Neural progenitor cell (in vitro differentiated cells): ENCODE data around the gene SLC16A13. TPM values are rescaled to one million over a fixed set of nuclear protein-coding genes. Genes with fewer than 3 reads are reported as not detected.

Experiments used
- DNase-seq: peaks from one replicate; pipeline ENCODE4 v3.0.0-alpha.2; 2016; ENCODE audit warnings: low spot score
- H2AFZ ChIP-seq: fragments of 200-600 bp; sonication (generic); replicated peaks from 2 replicates; pipeline ENCODE4 v1.6.1; 2016; ENCODE audit warnings: antibody characterized with exemption
- H3F3A ChIP-seq: fragments of 200-600 bp; sonication (generic); 2 replicates; pipeline ENCODE4 v1.6.1; 2016; ENCODE audit warnings: antibody characterized with exemption, low read depth
- H3K27ac ChIP-seq: fragments of 200-600 bp; sonication (generic); 2 replicates; pipeline ENCODE4 v1.5.1; 2016; ENCODE audit warnings: mild to moderate bottlenecking
- H3K27me3 ChIP-seq: fragments of 200-600 bp; sonication (generic); 2 replicates; pipeline ENCODE4 v1.6.1; 2016; ENCODE audit warnings: mild to moderate bottlenecking, moderate library complexity
- H3K36me3 ChIP-seq: fragments of 200-600 bp; sonication (generic); 2 replicates; pipeline ENCODE4 v1.5.1; 2016
- H3K4me1 ChIP-seq: fragments of 200-600 bp; sonication (generic); 2 replicates; pipeline ENCODE4 v1.6.1; 2016; ENCODE audit warnings: mixed run types
- H3K4me2 ChIP-seq: fragments of 200-600 bp; sonication (generic); 2 replicates; pipeline ENCODE4 v1.6.1; 2016
- H3K4me3 ChIP-seq: fragments of 200-600 bp; sonication (generic); 2 replicates; pipeline ENCODE4 v1.5.1; 2016
- H3K79me2 ChIP-seq: fragments of 200-600 bp; sonication (generic); 2 replicates; pipeline ENCODE4 v1.6.1; 2016; ENCODE audit warnings: low read depth
- H3K9ac ChIP-seq: fragments of 200-600 bp; sonication (generic); 2 replicates; pipeline ENCODE4 v1.6.1; 2016
- H3K9me3 ChIP-seq: fragments of 200-600 bp; sonication (generic); 2 replicates; pipeline ENCODE4 v1.5.1; 2016; ENCODE audit warnings: low read depth
- H4K20me1 ChIP-seq: fragments of 200-600 bp; sonication (generic); 2 replicates; pipeline ENCODE4 v1.6.1; 2016; ENCODE audit warnings: low read depth
- H3K27ac Mint-ChIP-seq: 3 replicates; pipeline ENCODE4 v1.8.0; 2021; ENCODE audit warnings: mixed read lengths
- H3K27me3 Mint-ChIP-seq: 2 replicates; pipeline ENCODE4 v1.8.0; 2022; ENCODE audit warnings: low read depth, mild to moderate bottlenecking, inconsistent platforms, moderate library complexity, mixed read lengths; ENCODE audit not compliant: insufficient read depth
- H3K36me3 Mint-ChIP-seq: 3 replicates; pipeline ENCODE4 v1.8.0; 2021; ENCODE audit warnings: mixed read lengths
- H3K4me1 Mint-ChIP-seq: 3 replicates; pipeline ENCODE4 v1.8.0; 2021; ENCODE audit warnings: mixed read lengths
- H3K4me3 Mint-ChIP-seq: 3 replicates; pipeline ENCODE4 v1.8.0; 2021; ENCODE audit warnings: mild to moderate bottlenecking, moderate library complexity, mixed read lengths
- H3K9me3 Mint-ChIP-seq: 3 replicates; pipeline ENCODE4 v1.8.0; 2020; ENCODE audit warnings: mixed read lengths
- EZH2 ChIP-seq: fragments of 200-600 bp; sonication (generic); IDR thresholded peaks from 2 replicates; pipeline ENCODE4 v1.6.1; 2017; ENCODE audit warnings: antibody characterized with exemption, mild to moderate bottlenecking, moderate library complexity
- EZH2phosphoT487 ChIP-seq: fragments of 200-600 bp; sonication (generic); IDR thresholded peaks from 2 replicates; pipeline ENCODE4 v1.6.1; 2017; ENCODE audit warnings: antibody characterized with exemption
- total RNA-seq: library from RNA; depleted of rRNA; stranded (reverse); fragments of >200 nt; gene quantifications from 2 replicates; pipeline ENCODE4 v1.2.3, GENCODE V29; 2015; ENCODE audit warnings: low replicate concordance
- TF ChIP-seq, protein P1 (sequence below): fragments of 200-600 bp; sonication (generic); IDR thresholded peaks from 2 replicates; pipeline ENCODE4 v1.5.1; 2017; ENCODE audit warnings: antibody characterized with exemption, mild to moderate bottlenecking

SLC16A13 gene
- total RNA-seq, 1 donor from 2014 or later = not detected

DNA sequence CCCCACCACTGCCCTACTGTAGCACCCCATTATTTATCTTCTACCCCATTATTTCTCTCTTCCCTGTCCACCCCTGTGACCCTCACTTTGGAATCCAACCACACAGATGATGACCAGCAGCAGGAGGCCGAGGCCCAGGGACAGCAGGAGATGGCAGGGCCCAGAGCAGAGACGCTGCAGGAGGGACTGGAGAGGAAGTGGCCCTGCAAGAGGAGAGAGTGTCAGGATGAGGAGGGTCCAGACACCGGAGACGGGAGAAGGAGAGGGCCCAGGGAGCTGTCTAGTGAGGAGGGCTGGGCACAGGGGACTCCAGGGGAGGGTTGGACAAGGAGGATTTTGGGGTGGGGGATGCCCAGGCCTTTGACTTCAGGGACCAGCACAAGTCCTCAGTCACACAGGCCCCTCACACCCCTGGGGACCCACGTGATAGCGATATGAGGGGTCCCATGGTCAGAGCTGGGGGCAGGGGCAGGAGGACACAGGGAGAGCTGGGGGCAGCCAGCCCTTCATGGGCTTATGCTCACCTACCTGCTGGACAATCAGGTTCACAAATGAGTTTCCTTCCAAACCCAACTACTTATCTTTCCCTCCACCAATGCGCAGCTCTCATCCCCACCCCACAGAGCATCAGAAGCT, 42.2 kb downstream of the SLC16A13 start:
- no peaks in the 10 kb centered on the region for H3K27me3 ChIP-seq
- H3K36me3 ChIP-seq = no peaks in the 10 kb centered on the region
- TF ChIP-seq, protein P1, sequence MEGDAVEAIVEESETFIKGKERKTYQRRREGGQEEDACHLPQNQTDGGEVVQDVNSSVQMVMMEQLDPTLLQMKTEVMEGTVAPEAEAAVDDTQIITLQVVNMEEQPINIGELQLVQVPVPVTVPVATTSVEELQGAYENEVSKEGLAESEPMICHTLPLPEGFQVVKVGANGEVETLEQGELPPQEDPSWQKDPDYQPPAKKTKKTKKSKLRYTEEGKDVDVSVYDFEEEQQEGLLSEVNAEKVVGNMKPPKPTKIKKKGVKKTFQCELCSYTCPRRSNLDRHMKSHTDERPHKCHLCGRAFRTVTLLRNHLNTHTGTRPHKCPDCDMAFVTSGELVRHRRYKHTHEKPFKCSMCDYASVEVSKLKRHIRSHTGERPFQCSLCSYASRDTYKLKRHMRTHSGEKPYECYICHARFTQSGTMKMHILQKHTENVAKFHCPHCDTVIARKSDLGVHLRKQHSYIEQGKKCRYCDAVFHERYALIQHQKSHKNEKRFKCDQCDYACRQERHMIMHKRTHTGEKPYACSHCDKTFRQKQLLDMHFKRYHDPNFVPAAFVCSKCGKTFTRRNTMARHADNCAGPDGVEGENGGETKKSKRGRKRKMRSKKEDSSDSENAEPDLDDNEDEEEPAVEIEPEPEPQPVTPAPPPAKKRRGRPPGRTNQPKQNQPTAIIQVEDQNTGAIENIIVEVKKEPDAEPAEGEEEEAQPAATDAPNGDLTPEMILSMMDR = no peak
- TF ChIP-seq EZH2phosphoT487 (no peak), EZH2 (no peak)
- no peaks in the 10 kb centered on the region for H3K79me2 ChIP-seq
- Mint-ChIP-seq H3K9me3 (peaks cover 13% of the 10 kb centered on the region), H3K4me3 (peak overlapping the region; percentile 57), H3K4me1 (no peaks in the 10 kb centered on the region), H3K27ac (no peak overlapping the region), H3K36me3 (no peaks in the 10 kb centered on the region), H3K27me3 (peaks cover 34% of the 10 kb centered on the region)
- H4K20me1 ChIP-seq = no peaks in the 10 kb centered on the region
- no peaks in the 10 kb centered on the region for H3K9me3 ChIP-seq
- no peak for DNase-seq
- no peaks in the 10 kb centered on the region for H3F3A ChIP-seq
- H3K4me1 ChIP-seq = no peaks in the 10 kb centered on the region
- no peak overlapping the region for H2AFZ ChIP-seq
- no peak overlapping the region for H3K27ac ChIP-seq
- H3K4me3 ChIP-seq = no peak overlapping the region
- H3K9ac ChIP-seq = no peak overlapping the region
- no peak overlapping the region for H3K4me2 ChIP-seq

DNA sequence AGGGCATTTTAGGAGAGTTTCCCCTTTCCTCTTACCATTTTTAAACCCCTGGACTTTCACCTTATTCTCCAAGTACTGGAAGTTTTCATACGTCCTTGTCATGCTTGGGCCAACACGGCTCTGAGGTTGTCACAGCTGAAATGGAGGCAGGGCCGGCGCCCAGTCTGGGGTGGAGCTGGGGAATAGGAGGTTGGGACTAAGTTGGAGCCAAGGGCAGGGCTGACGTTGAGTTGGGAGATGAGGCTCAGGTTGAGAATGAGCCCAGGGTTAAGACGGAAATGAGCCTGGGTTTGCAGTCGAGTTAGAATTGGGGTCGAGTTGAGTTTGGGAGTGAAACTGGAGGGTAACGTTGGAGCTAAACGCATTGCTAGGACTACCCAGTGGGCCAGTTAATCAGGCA, 42.9 kb downstream of the SLC16A13 start:
- no peak for DNase-seq
- Histone ChIP-seq H3K4me1 (no peaks in the 10 kb centered on the region), H3K27ac (no peak overlapping the region), H3K27me3 (no peaks in the 10 kb centered on the region), H3K4me2 (no peak overlapping the region), H3K9me3 (no peaks in the 10 kb centered on the region), H3K36me3 (no peaks in the 10 kb centered on the region), H3K4me3 (no peak overlapping the region), H3K9ac (no peak overlapping the region), H2AFZ (no peak overlapping the region), H4K20me1 (no peaks in the 10 kb centered on the region), H3K79me2 (no peaks in the 10 kb centered on the region), H3F3A (no peaks in the 10 kb centered on the region)
- no peak overlapping the region for H3K27ac Mint-ChIP-seq
- peaks cover 34% of the 10 kb centered on the region for H3K27me3 Mint-ChIP-seq
- TF ChIP-seq, protein P1 = no peak
- TF ChIP-seq EZH2phosphoT487 (no peak), EZH2 (no peak)
- no peak overlapping the region for H3K4me3 Mint-ChIP-seq
- no peaks in the 10 kb centered on the region for H3K36me3 Mint-ChIP-seq
- peaks cover 13% of the 10 kb centered on the region for H3K9me3 Mint-ChIP-seq
- no peaks in the 10 kb centered on the region for H3K4me1 Mint-ChIP-seq

DNA sequence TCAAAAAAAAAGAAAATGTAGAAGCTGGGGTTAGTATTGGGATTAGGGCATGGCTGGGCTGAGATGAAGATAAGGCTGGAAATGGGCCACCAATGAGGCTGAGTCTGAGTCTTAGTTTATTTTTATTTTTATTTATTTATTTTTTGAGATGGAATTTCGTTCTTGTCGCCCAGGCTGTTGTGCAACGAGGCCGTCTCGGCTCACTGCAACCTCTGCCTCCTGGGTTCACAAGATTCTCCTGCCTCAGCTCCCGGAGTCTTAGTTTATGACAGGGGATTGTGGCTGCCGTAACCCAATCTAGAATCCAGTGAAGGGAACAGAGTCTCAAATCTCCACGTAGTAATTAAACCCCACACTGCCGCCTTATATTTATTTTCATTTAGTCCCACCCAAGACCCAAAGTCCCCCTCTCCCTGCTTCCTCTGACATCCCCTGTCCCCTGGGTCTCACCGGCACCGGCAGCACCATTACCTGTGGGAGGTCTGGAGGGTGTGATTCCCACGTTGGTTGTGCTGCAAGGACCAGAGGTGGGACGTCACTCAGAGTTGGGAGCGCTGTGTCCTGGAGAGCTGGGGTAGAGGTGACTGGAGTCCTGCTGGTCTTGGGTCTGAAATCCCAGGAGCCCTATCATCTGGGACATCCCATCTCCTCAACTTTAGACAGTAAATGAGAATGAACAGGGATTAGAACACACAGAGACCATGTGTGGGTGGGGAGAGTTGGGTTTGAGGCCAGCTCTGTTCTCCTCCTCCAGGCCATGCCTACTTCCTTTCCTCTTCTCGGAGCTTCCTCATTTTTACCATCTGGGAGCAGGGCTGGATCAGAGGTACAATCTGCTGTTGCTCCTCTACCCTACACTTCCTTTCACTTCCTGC, 44.0 kb downstream of the SLC16A13 start, which contains the start of gene CLEC10A:
Gene CLEC10A, minus strand, starts transcription at position 671 of the 875 bp plus-strand sequence. CDS start 1,439 bp downstream, outside the sequence.
- Histone ChIP-seq H3K4me1 (no peaks in the 10 kb centered on the region), H3K9ac (no peak within 1 kb of the TSS), H4K20me1 (no peaks in the 10 kb centered on the region), H3K79me2 (no peaks in the 10 kb centered on the region), H2AFZ (no peak within 1 kb of the TSS), H3K9me3 (no peaks in the 10 kb centered on the region), H3F3A (no peaks in the 10 kb centered on the region), H3K27ac (no peak within 1 kb of the TSS), H3K4me2 (no peak within 1 kb of the TSS), H3K36me3 (no peaks in the 10 kb centered on the region), H3K27me3 (no peaks in the 10 kb centered on the region), H3K4me3 (no peak within 1 kb of the TSS)
- Mint-ChIP-seq H3K36me3 (no peaks in the 10 kb centered on the region), H3K4me1 (no peaks in the 10 kb centered on the region), H3K4me3 (peak within 1 kb of the TSS; percentile 75), H3K27ac (no peak within 1 kb of the TSS), H3K27me3 (peaks cover 33% of the 10 kb centered on the region), H3K9me3 (peaks cover 13% of the 10 kb centered on the region)
- DNase-seq = no peak
- TF ChIP-seq, protein P1 = no peak
- no peak for TF ChIP-seq EZH2
- no peak for TF ChIP-seq EZH2phosphoT487
